ENCODE results near the gene C7orf57. TPM values are rescaled to one million over a fixed set of nuclear protein-coding genes. Genes with fewer than 3 reads are reported as not detected.
A peak's percentile ranks its signal among the peaks of the same experiment; 100 is the strongest.

The C7orf57 gene
- total RNA-seq, 1 experiment from 2014 or later = 0.90 TPM

DNA sequence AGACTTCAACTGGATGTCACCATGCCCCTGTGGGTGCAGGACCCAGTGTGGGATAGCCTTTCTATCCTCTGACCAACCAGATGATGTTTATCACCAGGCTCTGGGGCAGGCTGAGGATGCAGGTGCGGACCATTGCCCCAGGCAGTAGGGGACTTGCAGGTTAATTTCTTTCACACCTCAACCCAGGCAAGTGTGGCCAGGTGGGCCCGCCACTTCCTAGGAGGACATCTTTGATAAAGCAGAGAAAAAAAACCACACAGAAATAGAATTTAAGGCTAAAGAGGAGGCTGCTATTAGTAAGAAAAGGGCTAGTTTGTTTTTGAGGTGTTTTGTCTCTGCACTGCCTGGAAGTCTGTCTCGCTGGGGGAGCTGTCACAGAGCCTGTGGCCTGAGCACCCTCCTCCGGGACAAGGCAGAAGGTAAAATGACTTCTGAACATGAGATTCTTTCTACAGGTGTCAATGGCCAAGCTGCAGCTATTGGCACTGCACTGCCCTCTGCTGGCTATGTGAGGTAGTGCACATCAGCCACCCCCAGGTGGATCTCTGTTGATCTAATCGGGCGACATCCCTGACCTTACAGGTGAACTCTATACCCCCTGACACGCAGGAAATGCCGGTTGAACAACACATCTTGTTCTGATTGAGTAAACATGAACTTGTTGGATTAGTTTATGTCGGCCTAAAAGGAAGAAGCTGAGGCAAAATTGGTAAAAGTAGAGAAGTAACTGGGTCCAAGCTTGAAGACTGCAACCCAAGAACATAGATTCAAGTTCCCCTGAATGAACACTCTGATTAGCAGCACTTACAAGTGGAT lies 74.7 kb downstream of the C7orf57 start:
- peak; percentile 82 for ATAC-seq
- POLR2A ChIA-PET = interaction anchor here (0.8 to 1.0 kb wide), 3 partner anchors 21 to 141 kb away, joined by 3 to 5 read pairs (median 3); partner anchors contain the start of gene UPP1

GRCh38 chr7:48110868-48111267 lies 75.5 kb downstream of the C7orf57 start:
- Mint-ChIP-seq H3K9me3 (peaks cover under 1% of the 10 kb centered on the region), H3K27ac (no peak overlapping the region), H3K27me3 (ENCODE audit: low read depth) (no peaks in the 10 kb centered on the region), H3K4me1 (peaks cover 19% of the 10 kb centered on the region), H3K36me3 (peaks cover 21% of the 10 kb centered on the region), H3K4me3 (no peak overlapping the region)
- ATAC-seq = no peak
- POLR2A ChIA-PET = interaction anchor here (0.8 to 1.0 kb wide), 2 partner anchors 119 to 142 kb away, joined by 3 read pairs; no protein-coding TSS in a partner anchor
- CTCF ChIA-PET = interaction anchor here (0.7 to 2.7 kb wide), 12 partner anchors 9 to 449 kb away, joined by 3 to 22 read pairs (median 4); partner anchors contain the start of gene UPP1
- no peak for TF ChIP-seq TEAD1 (CRISPR knock-in tag; IDR thresholded peaks at IDR 0.05)
- TF ChIP-seq ERG (CRISPR knock-in tag; IDR thresholded peaks at IDR 0.05) = no peak
- TF ChIP-seq ELF4 (CRISPR knock-in tag; IDR thresholded peaks at IDR 0.05; ENCODE audit: low read depth) = no peak
- no peak for TF ChIP-seq NFE2L1 (CRISPR knock-in tag; IDR thresholded peaks at IDR 0.05)
- TF ChIP-seq GRHL2 (CRISPR knock-in tag; IDR thresholded peaks at IDR 0.05; ENCODE audit: insufficient replicate concordance, severe bottlenecking) = no peak
- no peak for TF ChIP-seq TEAD4 (CRISPR knock-in tag; IDR thresholded peaks at IDR 0.05)
- no peak for TF ChIP-seq IRF2 (CRISPR knock-in tag; IDR thresholded peaks at IDR 0.05; ENCODE audit: borderline replicate concordance, low read depth)
- no peak for TF ChIP-seq FOXK1 (CRISPR knock-in tag; IDR thresholded peaks at IDR 0.05)
- DNase-seq (ENCODE audit: low spot score) = no peak

More for the DNA sequence above, 74.7 kb downstream of the C7orf57 start:
- no peaks in the 10 kb centered on the region for H3K27me3 Mint-ChIP-seq (ENCODE audit: low read depth)
- H3K4me3 Mint-ChIP-seq = peak overlapping the region; percentile 2; the same call in 1 of the 2 replicates
- CTCF ChIA-PET = interaction anchor here (0.7 to 2.7 kb wide), 15 partner anchors 10 to 449 kb away, joined by 3 to 22 read pairs (median 4); partner anchors contain the start of gene UPP1
- H3K36me3 Mint-ChIP-seq = peaks cover 29% of the 10 kb centered on the region
- TF ChIP-seq FOXK1 (CRISPR knock-in tag; IDR thresholded peaks at IDR 0.05) (peak; percentile 47; the same call in 1 of the 2 replicates), SP1 (CRISPR knock-in tag; conservative IDR thresholded peaks at IDR 0.05) (0 out of 2 replicates have a peak, but pooled peaks have one; percentile 17), CTCF (IDR thresholded peaks at IDR 0.05) (peak; percentile 99), ZNF425 (CRISPR knock-in tag; conservative IDR thresholded peaks at IDR 0.05) (no peak)
- TF ChIP-seq, protein P1, sequence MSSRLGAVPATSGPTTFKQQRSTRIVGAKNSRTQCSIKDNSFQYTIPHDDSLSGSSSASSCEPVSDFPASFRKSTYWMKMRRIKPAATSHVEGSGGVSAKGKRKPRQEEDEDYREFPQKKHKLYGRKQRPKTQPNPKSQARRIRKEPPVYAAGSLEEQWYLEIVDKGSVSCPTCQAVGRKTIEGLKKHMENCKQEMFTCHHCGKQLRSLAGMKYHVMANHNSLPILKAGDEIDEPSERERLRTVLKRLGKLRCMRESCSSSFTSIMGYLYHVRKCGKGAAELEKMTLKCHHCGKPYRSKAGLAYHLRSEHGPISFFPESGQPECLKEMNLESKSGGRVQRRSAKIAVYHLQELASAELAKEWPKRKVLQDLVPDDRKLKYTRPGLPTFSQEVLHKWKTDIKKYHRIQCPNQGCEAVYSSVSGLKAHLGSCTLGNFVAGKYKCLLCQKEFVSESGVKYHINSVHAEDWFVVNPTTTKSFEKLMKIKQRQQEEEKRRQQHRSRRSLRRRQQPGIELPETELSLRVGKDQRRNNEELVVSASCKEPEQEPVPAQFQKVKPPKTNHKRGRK (CRISPR knock-in tag; IDR thresholded peaks at IDR 0.05; ENCODE audit: borderline replicate concordance) = no peak
- TF ChIP-seq, protein P2, sequence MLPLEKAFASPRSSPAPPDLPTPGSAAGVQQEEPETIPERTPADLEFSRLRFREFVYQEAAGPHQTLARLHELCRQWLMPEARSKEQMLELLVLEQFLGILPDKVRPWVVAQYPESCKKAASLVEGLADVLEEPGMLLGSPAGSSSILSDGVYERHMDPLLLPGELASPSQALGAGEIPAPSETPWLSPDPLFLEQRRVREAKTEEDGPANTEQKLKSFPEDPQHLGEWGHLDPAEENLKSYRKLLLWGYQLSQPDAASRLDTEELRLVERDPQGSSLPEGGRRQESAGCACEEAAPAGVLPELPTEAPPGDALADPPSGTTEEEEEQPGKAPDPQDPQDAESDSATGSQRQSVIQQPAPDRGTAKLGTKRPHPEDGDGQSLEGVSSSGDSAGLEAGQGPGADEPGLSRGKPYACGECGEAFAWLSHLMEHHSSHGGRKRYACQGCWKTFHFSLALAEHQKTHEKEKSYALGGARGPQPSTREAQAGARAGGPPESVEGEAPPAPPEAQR (CRISPR knock-in tag; IDR thresholded peaks at IDR 0.05) = no peak
- H3K27ac Mint-ChIP-seq = no peak overlapping the region
- peaks cover 19% of the 10 kb centered on the region for H3K4me1 Mint-ChIP-seq
- DNase-seq (ENCODE audit: low spot score) = peak; percentile 93
- H3K9me3 Mint-ChIP-seq = no peaks in the 10 kb centered on the region

Other genes starting within 250 kb of the C7orf57 start
- gene PKD1L1, start 87.1 kb upstream of the C7orf57 start, total RNA-seq (2021) = 0.07 to 0.16 TPM (median 0.09 TPM) in 3 replicates
- 31.1 to 33.4 TPM (median 32.7 TPM) in 3 replicates for gene HUS1, start 55.9 kb upstream of the C7orf57 start, total RNA-seq (2021)
- not detected in 3 replicates for gene SUN3, start 6.4 kb upstream of the C7orf57 start, total RNA-seq (2021)
- gene UPP1, start 53.7 kb downstream of the C7orf57 start, total RNA-seq (2021) = 34.6 to 55.6 TPM (median 37.7 TPM) in 3 replicates
- gene ABCA13, start 135.9 kb downstream of the C7orf57 start, total RNA-seq (2021) = 0.02 to 0.05 TPM (median 0.04 TPM) in 3 replicates

Measured in WTC11 (cell line).